GM21526 (cell line): Measurements from ENCODE around the gene FAM135A.
"Not testable (repeated sequence)": the region's sequence is repeated elsewhere in the genome, so short reads cannot be mapped to it uniquely, and the experiment has no call there.

Source experiments
- ATAC-seq: cut with Tn5 transposase; IDR thresholded peaks from one replicate; pipeline ENCODE4 v1.9.1; 2021; ENCODE audit warnings: moderate library complexity; ENCODE audit not compliant: unreplicated experiment, low FRiP score

The FAM135A gene

DNA sequence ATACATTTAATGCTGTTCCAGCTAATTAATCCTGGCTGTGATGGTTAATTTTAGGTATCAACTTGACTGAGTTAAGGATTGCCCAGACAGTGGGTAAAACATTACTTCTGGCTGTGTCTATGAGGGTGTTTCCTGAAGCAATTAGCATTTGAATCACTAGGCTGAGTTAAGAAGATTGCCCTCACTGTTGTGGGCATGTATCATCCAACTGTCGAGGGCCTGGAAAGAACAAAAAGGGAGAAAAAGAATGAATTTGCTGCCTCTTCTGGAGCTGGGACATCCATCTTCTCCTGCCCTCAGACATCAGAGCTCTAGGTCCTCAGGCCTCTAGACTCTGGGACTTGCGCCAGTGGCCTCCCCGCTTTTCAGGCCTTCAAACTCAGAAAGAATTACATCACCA lies 187.7 kb downstream of the FAM135A start:
- no peak for ATAC-seq

GRCh38 chr6:70604254-70604653 lies 190.9 kb downstream of the FAM135A start:
- ATAC-seq: no peak

DNA sequence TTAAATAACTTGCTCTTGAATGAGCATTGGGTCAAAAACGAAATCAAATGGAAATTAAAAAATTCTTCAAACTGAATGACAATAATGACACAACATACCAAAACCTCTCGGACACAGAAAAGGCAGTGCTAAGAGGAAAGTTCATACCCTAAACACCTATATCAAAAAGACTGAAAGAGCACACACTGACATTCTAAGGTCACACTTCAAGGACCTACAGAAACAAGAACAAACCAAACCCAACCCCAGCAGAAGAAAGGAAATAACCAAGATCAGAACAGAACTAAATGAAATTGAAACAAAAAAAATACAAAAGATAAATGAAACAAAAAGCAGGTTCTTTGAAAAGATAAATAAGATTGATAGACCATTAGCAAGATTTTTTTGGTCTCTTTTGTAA lies 194.1 kb downstream of the FAM135A start:
- not testable (repeated sequence) for ATAC-seq

GRCh38 chr6:70609181-70609580 lies 195.9 kb downstream of the FAM135A start:
- ATAC-seq: not testable (repeated sequence)
